ENCODE measurements around the gene KMT5B.

KMT5B gene

GRCh38 chr11:68140496-68141245 lies 72.4 kb downstream of the KMT5B start:
- peaks cover 17% of the 10 kb centered on the region for H3K4me1 ChIP-seq (ENCODE audit: low read depth, poor library complexity, severe bottlenecking)
- no peak overlapping the region for H3K4me3 ChIP-seq (IDR thresholded peaks at IDR 0.05; ENCODE audit: insufficient read depth, low read depth, low read length)

GRCh38 chr11:68138237-68138636 lies 74.9 kb downstream of the KMT5B start:
- Histone ChIP-seq H3K79me2 (ENCODE audit: insufficient read depth, low read depth) (no peaks in the 10 kb centered on the region), H3K4me3 (IDR thresholded peaks at IDR 0.05; ENCODE audit: insufficient read depth, low read depth, low read length) (no peak overlapping the region), H4K20me1 (ENCODE audit: insufficient read depth) (no peaks in the 10 kb centered on the region), H3K9ac (no peak overlapping the region), H3K4me2 (no peak overlapping the region), H3K4me1 (ENCODE audit: low read depth, poor library complexity, severe bottlenecking) (peaks cover 17% of the 10 kb centered on the region), H3K27me3 (ENCODE audit: insufficient read depth, low read depth) (no peaks in the 10 kb centered on the region), H3K27ac (no peak overlapping the region), H2AFZ (ENCODE audit: low read depth) (no peak overlapping the region), H3K36me3 (ENCODE audit: insufficient read depth) (no peaks in the 10 kb centered on the region)
- no peak for TF ChIP-seq CTCF (conservative IDR thresholded peaks at IDR 0.05; ENCODE audit: low read depth, low read length)

More at GRCh38 chr11:68140496-68141245, 72.4 kb downstream of the KMT5B start:
- H3K4me2 ChIP-seq: no peak overlapping the region
- H3K9ac ChIP-seq: no peak overlapping the region
- no peaks in the 10 kb centered on the region for H3K79me2 ChIP-seq (ENCODE audit: insufficient read depth, low read depth)
- H3K27ac ChIP-seq: no peak overlapping the region
- no peaks in the 10 kb centered on the region for H4K20me1 ChIP-seq (ENCODE audit: insufficient read depth)
- H3K36me3 ChIP-seq (ENCODE audit: insufficient read depth): no peaks in the 10 kb centered on the region
- H3K27me3 ChIP-seq (ENCODE audit: insufficient read depth, low read depth): no peaks in the 10 kb centered on the region
- no peak overlapping the region for H2AFZ ChIP-seq (ENCODE audit: low read depth)
- TF ChIP-seq CTCF (conservative IDR thresholded peaks at IDR 0.05; ENCODE audit: low read depth, low read length): no peak

- H3K27me3 ChIP-seq (ENCODE audit: insufficient read depth, low read depth): no peaks in the 10 kb centered on the region
- no peak overlapping the region for H3K27ac ChIP-seq
- no peaks in the 10 kb centered on the region for H4K20me1 ChIP-seq (ENCODE audit: insufficient read depth)
- H3K4me3 ChIP-seq (IDR thresholded peaks at IDR 0.05; ENCODE audit: insufficient read depth, low read depth, low read length): no peak overlapping the region
- H2AFZ ChIP-seq (ENCODE audit: low read depth): no peak overlapping the region
- H3K4me1 ChIP-seq (ENCODE audit: low read depth, poor library complexity, severe bottlenecking): peaks cover 17% of the 10 kb centered on the region
- no peak overlapping the region for H3K9ac ChIP-seq
- H3K4me2 ChIP-seq: no peak overlapping the region
- no peaks in the 10 kb centered on the region for H3K79me2 ChIP-seq (ENCODE audit: insufficient read depth, low read depth)
- no peak for TF ChIP-seq CTCF (conservative IDR thresholded peaks at IDR 0.05; ENCODE audit: low read depth, low read length)
- H3K36me3 ChIP-seq (ENCODE audit: insufficient read depth): no peaks in the 10 kb centered on the region
Measured at GRCh38 chr11:68137833-68138232, 75.3 kb downstream of the KMT5B start.

- no peak overlapping the region for H3K4me2 ChIP-seq
- H2AFZ ChIP-seq (ENCODE audit: low read depth): no peak overlapping the region
- no peak overlapping the region for H3K9ac ChIP-seq
- H3K27me3 ChIP-seq (ENCODE audit: insufficient read depth, low read depth): no peaks in the 10 kb centered on the region
- H3K27ac ChIP-seq: no peak overlapping the region
- no peak overlapping the region for H3K4me3 ChIP-seq (IDR thresholded peaks at IDR 0.05; ENCODE audit: insufficient read depth, low read depth, low read length)
- TF ChIP-seq CTCF (conservative IDR thresholded peaks at IDR 0.05; ENCODE audit: low read depth, low read length): no peak
- H4K20me1 ChIP-seq (ENCODE audit: insufficient read depth): no peaks in the 10 kb centered on the region
- peaks cover 9% of the 10 kb centered on the region for H3K4me1 ChIP-seq (ENCODE audit: low read depth, poor library complexity, severe bottlenecking)
- no peaks in the 10 kb centered on the region for H3K36me3 ChIP-seq (ENCODE audit: insufficient read depth)
- no peaks in the 10 kb centered on the region for H3K79me2 ChIP-seq (ENCODE audit: insufficient read depth, low read depth)
Measured at GRCh38 chr11:68136866-68137265, 76.2 kb downstream of the KMT5B start.
